GM19455 (cell line): ENCODE measurements around the gene NAALADL2.
"Not testable (repeated sequence)": the region's sequence is repeated elsewhere in the genome, so short reads cannot be mapped to it uniquely, and the experiment has no call there.

ENCODE experiments used
- ATAC-seq: cut with Tn5 transposase; IDR thresholded peaks from one replicate; pipeline ENCODE4 v1.9.1; 2021; ENCODE audit not compliant: unreplicated experiment

The NAALADL2 gene

DNA sequence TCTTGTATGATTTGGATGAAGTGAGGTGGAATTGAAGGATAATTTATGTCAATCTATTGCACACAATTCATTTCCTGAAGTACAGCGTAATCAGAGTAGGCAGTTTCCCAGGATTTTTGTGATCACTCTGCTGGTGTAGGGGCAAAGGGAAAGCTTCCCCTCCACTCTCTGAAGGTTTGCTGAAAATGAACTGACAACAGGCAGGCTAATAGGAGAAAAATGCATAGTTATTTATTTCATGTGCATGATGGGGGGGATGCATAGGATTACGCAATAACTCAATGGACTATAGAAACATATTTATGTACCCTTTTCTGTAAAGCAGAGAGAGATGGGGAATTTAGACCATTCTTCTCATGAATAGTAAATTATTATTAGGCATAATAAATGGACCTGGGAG, 872.9 kb downstream of the NAALADL2 start:
- ATAC-seq, result no peak

DNA sequence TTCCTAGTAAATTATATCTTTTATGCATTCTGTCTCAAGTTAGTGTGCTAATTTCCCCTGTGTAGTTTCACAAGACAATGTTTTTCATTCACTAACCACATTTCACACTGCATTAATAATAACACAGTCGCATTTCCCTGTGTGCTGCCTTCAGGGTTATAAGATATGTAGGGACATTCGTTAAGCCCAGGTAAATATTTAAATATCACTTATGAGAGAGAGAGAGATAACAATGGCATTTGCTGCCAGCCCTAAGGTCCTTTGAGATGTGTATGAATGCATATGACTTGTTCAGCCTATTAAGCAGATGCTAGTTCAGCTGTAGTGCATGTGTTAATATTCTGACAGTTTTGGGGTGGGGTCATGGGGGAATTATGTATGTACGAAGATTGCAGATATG, 876.7 kb downstream of the NAALADL2 start:
- no peak for ATAC-seq

- no peak for ATAC-seq
Measured at GRCh38 chr3:175737646-175738572, 878.8 kb downstream of the NAALADL2 start.

- no peak for ATAC-seq
Measured at GRCh38 chr3:175741951-175742350, 882.8 kb downstream of the NAALADL2 start.

GRCh38 chr3:175743733-175744400, 884.7 kb downstream of the NAALADL2 start:
- no peak for ATAC-seq

GRCh38 chr3:175746308-175746707, 887.2 kb downstream of the NAALADL2 start:
- ATAC-seq, result no peak

GRCh38 chr3:175748087-175748730, 889.1 kb downstream of the NAALADL2 start:
- no peak for ATAC-seq

GRCh38 chr3:175749981-175750380, 890.8 kb downstream of the NAALADL2 start:
- no peak for ATAC-seq

DNA sequence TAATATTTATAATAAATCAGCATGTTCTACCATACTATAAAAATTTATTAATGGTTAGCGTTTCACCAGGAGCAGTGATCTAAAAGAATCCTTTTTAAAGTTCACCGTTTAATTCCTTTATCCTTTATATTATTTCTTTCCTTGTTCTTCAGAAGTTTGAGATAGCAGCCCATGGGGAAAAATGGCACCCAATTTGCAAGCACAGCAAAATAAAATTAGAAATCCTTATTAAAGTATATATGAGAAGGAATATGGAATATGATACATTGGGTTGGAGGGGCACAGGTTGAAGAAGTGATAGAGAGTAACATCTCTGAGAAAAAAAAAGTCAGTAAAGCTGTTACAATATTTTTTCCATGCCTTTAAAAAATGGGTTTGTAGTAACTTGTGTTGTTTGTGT, 892.0 kb downstream of the NAALADL2 start:
- ATAC-seq, result no peak

- ATAC-seq, result no peak
Measured at GRCh38 chr3:175763948-175764347, 904.8 kb downstream of the NAALADL2 start.

DNA sequence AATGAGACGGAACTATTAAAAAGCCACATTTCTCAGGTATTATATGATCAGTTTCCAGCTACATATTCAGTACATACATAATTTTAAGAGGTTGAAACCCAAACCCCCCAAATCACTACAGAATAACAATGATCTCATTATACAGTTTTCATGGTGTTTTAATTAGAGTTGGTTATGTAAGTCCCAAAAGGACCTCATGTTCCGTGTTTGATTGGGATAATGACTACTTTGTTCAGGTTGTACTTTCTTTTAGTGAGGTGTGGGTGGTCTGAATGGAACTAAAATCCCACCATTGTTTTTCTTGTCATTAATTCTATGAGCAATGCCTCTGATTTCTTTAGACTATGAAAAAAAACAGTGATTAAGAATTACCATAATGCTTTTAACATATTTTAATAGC, 905.6 kb downstream of the NAALADL2 start:
- ATAC-seq, result no peak

DNA sequence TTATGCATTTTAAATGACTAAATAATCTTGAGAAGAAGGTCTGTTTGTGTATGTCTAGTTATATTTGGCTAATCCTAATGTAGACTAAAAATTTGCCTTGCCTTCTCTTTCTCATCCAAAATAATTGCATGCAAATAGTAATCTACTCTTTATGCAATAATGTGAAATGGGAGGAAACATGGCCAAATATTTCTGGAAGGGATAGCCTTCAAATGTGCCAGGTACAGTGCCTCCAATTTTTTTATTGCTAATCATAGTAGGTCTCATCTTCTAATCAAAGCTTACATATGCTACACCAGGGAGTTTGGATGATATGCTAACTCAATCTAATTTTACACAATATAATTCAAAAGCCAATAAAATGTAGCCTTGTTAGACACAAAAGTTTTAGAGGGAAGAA, 911.3 kb downstream of the NAALADL2 start:
- ATAC-seq, result no peak

GRCh38 chr3:175777495-175777894, 918.4 kb downstream of the NAALADL2 start:
- ATAC-seq, result no peak

DNA sequence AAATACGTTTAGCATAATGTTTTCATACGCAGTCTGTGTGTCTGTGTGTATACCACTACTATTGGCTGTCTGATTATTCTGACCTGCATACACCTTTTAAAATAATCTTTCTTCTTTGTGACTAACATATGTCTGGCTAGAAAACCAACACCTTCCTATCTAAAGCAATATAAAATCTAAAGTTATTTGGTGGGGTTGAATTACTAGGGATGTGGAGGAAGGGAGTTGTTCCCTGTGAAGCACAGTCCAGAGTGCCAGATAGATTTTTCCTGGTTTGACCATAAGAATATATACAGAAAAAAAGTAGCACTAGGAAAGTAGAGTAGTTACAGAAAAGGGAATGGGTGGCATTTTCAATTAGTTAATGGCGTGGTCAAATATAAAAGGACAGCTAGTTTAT, 918.8 kb downstream of the NAALADL2 start:
- no peak for ATAC-seq

- ATAC-seq, result no peak
Measured at GRCh38 chr3:175778994-175779393, 919.9 kb downstream of the NAALADL2 start.

DNA sequence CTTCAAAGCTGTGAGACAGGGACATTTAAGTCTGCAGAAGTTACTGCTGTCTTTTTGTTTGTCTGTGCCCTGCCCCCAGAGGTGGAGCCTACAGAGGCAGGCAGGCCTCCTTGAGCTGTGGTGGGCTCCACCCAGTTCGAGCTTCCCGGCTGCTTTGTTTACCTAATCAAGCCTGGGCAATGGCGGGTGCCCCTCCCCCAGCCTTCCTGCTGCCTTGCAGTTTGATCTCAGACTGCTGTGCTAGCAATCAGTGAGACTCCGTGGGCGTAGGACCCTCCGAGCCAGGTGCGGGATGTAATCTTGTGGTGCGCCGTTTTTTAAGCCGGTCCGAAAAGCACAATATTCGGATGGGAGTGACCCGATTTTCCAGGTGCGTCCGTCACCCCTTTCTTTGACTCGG, 928.0 kb downstream of the NAALADL2 start:
- ATAC-seq, result not testable (repeated sequence)

DNA sequence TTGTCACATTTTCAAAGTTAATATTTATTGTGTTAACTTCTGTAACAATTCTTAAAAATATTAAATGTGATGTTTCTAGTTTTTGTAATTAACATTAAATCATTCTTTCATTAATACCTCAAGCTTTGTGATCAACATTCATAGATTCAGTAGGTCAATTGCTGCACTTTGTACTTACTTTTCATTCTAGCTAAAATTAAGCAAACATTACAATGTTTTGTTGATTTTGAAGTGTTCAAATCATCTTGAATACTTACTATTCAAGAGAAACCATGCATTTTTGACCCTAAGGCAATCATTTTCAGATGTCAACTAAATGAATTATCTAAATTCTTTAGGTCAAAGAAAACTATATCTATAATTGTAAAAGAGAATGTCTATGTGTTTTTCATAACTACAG, 933.1 kb downstream of the NAALADL2 start:
- no peak for ATAC-seq

DNA sequence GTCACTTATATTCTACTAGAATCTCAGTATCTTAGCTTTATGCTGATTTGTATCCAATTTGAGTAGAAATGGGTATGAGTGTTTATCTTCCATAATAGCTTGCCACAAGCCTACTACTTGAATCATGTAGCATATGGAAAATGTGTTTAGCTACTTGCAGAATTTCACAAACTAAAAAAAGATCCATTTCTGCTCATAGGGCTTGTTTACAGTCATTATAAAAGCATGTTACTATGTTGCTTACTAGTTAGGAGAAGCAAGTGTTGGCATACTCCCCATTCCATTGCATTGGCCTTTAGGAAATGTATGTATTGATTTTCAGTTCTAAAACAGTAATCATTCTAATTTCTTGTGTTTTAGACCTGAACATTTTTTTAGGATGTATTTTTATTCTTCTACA, 939.2 kb downstream of the NAALADL2 start:
- ATAC-seq, result no peak

DNA sequence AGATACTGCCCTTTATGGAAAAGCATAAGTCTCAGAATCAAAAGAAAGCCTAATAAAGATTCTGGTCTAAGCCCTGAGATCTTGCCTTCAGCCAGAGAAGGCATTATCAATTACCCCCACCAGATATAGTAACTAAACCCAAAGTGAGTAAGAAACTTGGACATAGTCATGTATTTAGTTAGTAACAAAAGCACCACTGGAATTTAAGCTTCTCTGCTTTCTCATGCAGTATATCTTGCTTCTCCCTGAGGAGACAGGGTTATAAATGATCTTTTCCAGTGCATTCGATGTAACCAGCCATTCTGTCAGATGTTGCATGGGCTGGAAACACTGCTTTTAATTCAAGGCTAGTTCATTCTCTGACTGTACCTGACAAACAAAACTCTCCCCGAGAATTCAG, 946.7 kb downstream of the NAALADL2 start:
- ATAC-seq, result no peak

GRCh38 chr3:175807175-175807574, 948.0 kb downstream of the NAALADL2 start:
- ATAC-seq, result no peak

- no peak for ATAC-seq
Measured at GRCh38 chr3:175818811-175819464, 959.8 kb downstream of the NAALADL2 start.
